ENCODE data around the gene HMGN1. TPM values are rescaled to one million over a fixed set of nuclear protein-coding genes. Genes with fewer than 3 reads are reported as not detected.

HMGN1 gene
- total RNA-seq, 1 experiment from 2014 or later, result 516 TPM

DNA sequence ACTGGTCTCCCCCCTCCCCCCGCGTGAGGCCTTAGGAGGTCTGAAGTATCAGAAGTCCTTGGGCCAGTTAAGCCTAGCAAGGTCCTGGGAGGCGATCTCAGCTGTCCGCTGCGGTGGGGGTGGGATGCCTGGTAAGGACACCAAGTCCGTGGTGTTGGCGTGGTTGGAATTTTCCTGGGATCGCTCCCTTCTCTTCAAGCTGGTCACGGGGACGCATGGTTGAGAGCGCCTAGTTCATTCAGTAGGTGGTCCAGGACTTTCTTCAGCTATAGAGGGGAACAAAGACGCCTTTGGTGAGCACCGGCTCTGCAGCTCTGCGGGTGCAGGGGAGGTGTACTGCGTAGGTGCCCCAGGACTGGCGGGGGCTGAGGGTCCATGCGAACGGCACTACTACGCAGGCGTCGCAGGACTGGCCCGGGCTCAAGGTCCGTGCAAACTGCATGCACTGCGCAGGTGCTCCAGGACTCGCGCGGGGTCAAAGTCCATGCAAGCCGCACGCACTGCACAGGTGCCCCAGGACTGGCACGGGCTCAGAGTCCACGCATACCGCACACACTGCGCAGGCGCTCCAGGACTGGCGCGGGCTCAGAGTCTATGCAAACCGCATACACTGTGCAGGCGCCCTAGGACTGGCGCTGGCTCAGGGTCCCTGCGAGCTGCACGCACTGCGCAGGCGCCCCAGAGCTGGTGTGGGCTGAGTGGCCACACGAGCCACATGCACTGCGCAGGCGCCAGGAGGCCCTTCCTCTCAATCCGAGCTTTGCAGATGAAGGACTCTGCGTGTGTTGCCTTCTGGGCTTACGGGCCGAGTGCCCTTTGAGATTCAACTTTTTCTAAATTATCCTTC, 36.6 kb upstream of the HMGN1 start:
- Mint-ChIP-seq H3K9me3 (no peaks in the 10 kb centered on the region), H3K4me3 (no peak overlapping the region; a peak in 1 of 5 replicates), H3K4me1 (peaks cover 34 to 40% of the 10 kb centered on the region in 2 experiments), H3K27ac (peak overlapping the region in 1 of 3 experiments; percentile 88; a peak in 2 of 7 replicates), H3K36me3 (ENCODE audit: insufficient read depth in 1 of 3, low read depth in 3 of 3) (peaks cover 0 to 9% (median 3%) of the 10 kb centered on the region in 3 experiments; a peak in 4 of 7 replicates), H3K27me3 (ENCODE audit: low read depth) (no peaks in the 10 kb centered on the region)
- no peaks in the 10 kb centered on the region for H3K27me3 ChIP-seq (ENCODE audit: insufficient read depth, low read length)
- TF ChIP-seq CTCF (conservative IDR thresholded peaks at IDR 0.05), result no peak
- H2AFZ ChIP-seq (ENCODE audit: low read length), result no peak overlapping the region
- H2BK12ac ChIP-seq (ENCODE audit: insufficient read length, low read depth, low read length), result no peak overlapping the region
- no peak overlapping the region for H3K56ac ChIP-seq (ENCODE audit: insufficient read length, low read depth, low read length)
- no peak overlapping the region for H2BK5ac ChIP-seq (ENCODE audit: insufficient read length, low read length)
- H2BK120ac ChIP-seq (ENCODE audit: low read depth, low read length, poor library complexity, severe bottlenecking), result no peak overlapping the region
- H3K18ac ChIP-seq (ENCODE audit: insufficient read length, low read depth, low read length), result no peak overlapping the region
- no peaks in the 10 kb centered on the region for H4K20me1 ChIP-seq (ENCODE audit: control insufficient read depth, insufficient read depth, insufficient read length)
- no peak for DNase-seq
- H2BK15ac ChIP-seq (ENCODE audit: low read depth, low read length), result no peak overlapping the region
- H3K4me2 ChIP-seq (ENCODE audit: insufficient read depth, insufficient read length, low read length), result no peak overlapping the region
- H3K9me3 ChIP-seq (ENCODE audit: control insufficient read depth, low read depth, low read length), result no peaks in the 10 kb centered on the region
- H3K9ac ChIP-seq (ENCODE audit: extremely low read depth, insufficient read length, low read length), result no peak overlapping the region
- H4K5ac ChIP-seq (ENCODE audit: insufficient read length, low read depth, low read length), result no peak overlapping the region
- no peak overlapping the region for H2AK5ac ChIP-seq (ENCODE audit: insufficient read length, low read length)
- H2BK20ac ChIP-seq (ENCODE audit: low read depth, low read length, poor library complexity, severe bottlenecking), result no peak overlapping the region
- no peaks in the 10 kb centered on the region for H3K4me1 ChIP-seq (ENCODE audit: insufficient read depth, low read length)
- H3K27ac ChIP-seq (ENCODE audit: insufficient read length, low read depth, low read length), result no peak overlapping the region
- peaks cover 7% of the 10 kb centered on the region for H3K23me2 ChIP-seq (ENCODE audit: insufficient read length, low read depth, low read length, poor library complexity, severe bottlenecking)
- peaks cover 4% of the 10 kb centered on the region for H3K79me1 ChIP-seq (ENCODE audit: insufficient read depth, low read depth, low read length, poor library complexity, severe bottlenecking)
- H4K8ac ChIP-seq (replicated peaks; ENCODE audit: insufficient read length, low read depth, low read length), result no peak overlapping the region
- H3K23ac ChIP-seq (ENCODE audit: insufficient read length, low read depth, low read length), result no peak overlapping the region
- H3T11ph ChIP-seq (ENCODE audit: low read length), result no peak overlapping the region
- no peak overlapping the region for H4K91ac ChIP-seq (ENCODE audit: insufficient read length, low read depth, low read length)
- whole genome bisulfite sequencing (ENCODE audit: extremely low coverage, insufficient read length, low lambda C conversion rate), result no CpG with 5 or more reads among the region's 50 CpGs
- no peak overlapping the region; the same call in 1 of the 2 replicates for H3K14ac ChIP-seq (ENCODE audit: insufficient read depth, low read length)
- no peaks in the 10 kb centered on the region; the same call in 1 of the 2 replicates for H3K79me2 ChIP-seq (ENCODE audit: insufficient read depth, low read length)
- no peak overlapping the region for H3K4ac ChIP-seq (ENCODE audit: low read depth, low read length)

Data from H9 (cell line).